ENCODE data around the gene GALNT7. TPM values are rescaled to one million over a fixed set of nuclear protein-coding genes. Genes with fewer than 3 reads are reported as not detected.

GALNT7 gene
- total RNA-seq, 2 experiments from 2014 or later, result 15.9 to 16.2 TPM

DNA sequence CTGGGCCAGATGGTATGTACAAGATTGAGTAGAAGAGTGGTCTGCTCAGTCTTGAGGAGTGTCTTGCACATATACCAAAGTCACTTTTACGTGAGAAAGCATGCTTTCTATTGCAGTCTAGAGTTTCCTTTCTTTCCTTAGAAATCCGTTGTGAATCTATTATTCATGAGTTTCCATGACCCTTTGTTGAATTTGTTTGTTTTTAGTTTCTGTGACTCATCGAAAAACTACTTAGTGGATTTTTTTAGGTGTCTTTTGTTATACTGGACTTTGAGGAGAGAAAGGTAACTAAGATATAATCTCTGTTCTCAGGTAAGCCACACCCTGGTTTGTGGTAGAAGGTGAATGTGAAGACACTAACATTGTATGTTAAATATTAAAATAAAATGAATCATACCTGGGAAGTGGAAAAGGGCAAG lies 23.0 kb downstream of the GALNT7 start:
- no peaks in the 10 kb centered on the region for H3K27me3 Mint-ChIP-seq
- H3K4me1 Mint-ChIP-seq, result peaks cover 7% of the 10 kb centered on the region
- no peak for ATAC-seq (ENCODE audit: low read depth)
- H3K4me3 Mint-ChIP-seq, result no peak overlapping the region
- no peak overlapping the region for H3K27ac Mint-ChIP-seq
- DNase-seq, result no peak
- no peaks in the 10 kb centered on the region for H3K9me3 Mint-ChIP-seq
- POLR2A ChIA-PET, result no interaction called here
- peaks cover 3% of the 10 kb centered on the region for H3K36me3 Mint-ChIP-seq

DNA sequence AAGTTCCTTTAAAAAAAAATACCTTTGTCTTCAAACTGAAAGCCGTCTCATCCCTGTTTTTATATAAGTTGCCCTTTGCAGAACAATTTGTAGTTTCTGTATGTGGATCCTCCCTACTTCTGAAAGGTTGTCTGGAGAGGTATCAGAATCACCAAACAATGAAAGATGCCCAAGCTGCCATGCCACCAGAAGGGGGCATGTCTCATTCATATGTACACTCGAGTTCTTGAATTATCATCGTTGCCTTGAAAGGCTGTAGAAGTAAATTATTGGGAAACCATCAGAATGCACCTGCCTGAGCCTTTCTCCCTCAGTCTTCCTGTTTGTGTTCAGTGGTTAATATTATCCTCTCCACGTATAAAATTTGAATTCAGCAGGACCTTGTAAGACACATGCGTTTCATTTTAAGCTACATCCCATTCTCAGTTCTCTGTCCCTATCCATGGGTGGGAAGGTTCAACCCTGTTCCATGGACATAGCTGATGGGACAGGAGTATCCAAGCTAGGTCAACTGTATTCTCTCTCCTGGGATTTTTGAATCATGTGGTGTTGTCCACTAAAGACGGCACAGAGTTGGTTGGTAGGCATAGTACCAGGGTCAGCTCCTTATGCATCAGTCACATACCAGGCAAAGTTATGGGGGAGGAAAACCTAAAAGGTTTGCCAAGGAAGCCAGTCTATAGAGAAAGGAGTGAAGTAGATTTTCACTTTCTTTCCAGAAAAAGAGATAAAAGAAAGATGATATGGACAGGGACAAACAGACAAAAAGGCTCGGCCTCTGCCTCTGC lies 24.0 kb downstream of the GALNT7 start:
- H3K4me3 Mint-ChIP-seq, result no peak overlapping the region
- H3K36me3 Mint-ChIP-seq, result peaks cover 4% of the 10 kb centered on the region
- no peak for ATAC-seq (ENCODE audit: low read depth)
- peaks cover 1% of the 10 kb centered on the region for H3K9me3 Mint-ChIP-seq
- no peak for DNase-seq
- H3K27me3 Mint-ChIP-seq, result no peaks in the 10 kb centered on the region
- H3K27ac Mint-ChIP-seq, result no peak overlapping the region
- POLR2A ChIA-PET, result no interaction called here
- H3K4me1 Mint-ChIP-seq, result peaks cover 7% of the 10 kb centered on the region

- peaks cover 2% of the 10 kb centered on the region for H3K36me3 Mint-ChIP-seq
- H3K4me1 Mint-ChIP-seq, result peaks cover 7% of the 10 kb centered on the region
- POLR2A ChIA-PET, result no interaction called here
- H3K27me3 Mint-ChIP-seq, result no peaks in the 10 kb centered on the region
- no peak overlapping the region for H3K4me3 Mint-ChIP-seq
- no peak overlapping the region for H3K27ac Mint-ChIP-seq
- H3K9me3 Mint-ChIP-seq, result peaks cover 1% of the 10 kb centered on the region
- ATAC-seq (ENCODE audit: low read depth) (no peak), DNase-seq (no peak)
These were observed 25.5 kb downstream of the GALNT7 start for GRCh38 chr4:173194157-173194556.

DNA sequence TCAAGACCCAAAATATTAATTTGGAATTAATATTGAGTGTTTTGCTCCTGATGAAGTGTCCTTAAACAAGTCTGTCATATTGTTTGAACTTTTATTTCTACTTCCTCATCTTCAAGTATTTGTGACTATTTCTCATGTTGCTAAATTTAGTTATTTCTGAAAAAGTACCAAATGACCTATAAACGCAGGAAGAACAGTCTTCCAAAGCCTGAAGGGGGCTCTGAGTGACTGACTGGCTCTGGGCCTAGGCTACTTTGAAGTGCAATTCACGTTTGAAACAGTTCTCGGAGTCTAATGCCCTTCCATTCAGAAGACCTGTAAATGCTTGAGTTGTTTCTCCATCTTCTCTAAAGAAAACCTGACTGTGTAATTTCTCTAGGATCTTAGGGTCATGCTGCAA lies 26.5 kb downstream of the GALNT7 start:
- POLR2A ChIA-PET, result no interaction called here
- no peak for ATAC-seq (ENCODE audit: low read depth)
- Mint-ChIP-seq H3K36me3 (peaks cover 2% of the 10 kb centered on the region), H3K27me3 (no peaks in the 10 kb centered on the region), H3K4me1 (peaks cover 7% of the 10 kb centered on the region), H3K9me3 (peaks cover 1% of the 10 kb centered on the region), H3K27ac (no peak overlapping the region), H3K4me3 (no peak overlapping the region)
- DNase-seq, result no peak

- Mint-ChIP-seq H3K4me1 (no peaks in the 10 kb centered on the region), H3K27ac (no peak overlapping the region), H3K27me3 (no peaks in the 10 kb centered on the region), H3K4me3 (no peak overlapping the region), H3K9me3 (peaks cover 6% of the 10 kb centered on the region), H3K36me3 (peaks cover 13% of the 10 kb centered on the region)
- DNase-seq (no peak), ATAC-seq (ENCODE audit: low read depth) (no peak)
- POLR2A ChIA-PET, result no interaction called here
These were observed 30.9 kb downstream of the GALNT7 start for GRCh38 chr4:173199553-173199952.

GRCh38 chr4:173200103-173200884 lies 31.7 kb downstream of the GALNT7 start:
- DNase-seq (no peak), ATAC-seq (ENCODE audit: low read depth) (no peak)
- Mint-ChIP-seq H3K36me3 (peaks cover 19% of the 10 kb centered on the region), H3K27me3 (no peaks in the 10 kb centered on the region), H3K9me3 (peaks cover 6% of the 10 kb centered on the region), H3K4me3 (no peak overlapping the region), H3K4me1 (no peaks in the 10 kb centered on the region), H3K27ac (no peak overlapping the region)
- POLR2A ChIA-PET, result no interaction called here

DNA sequence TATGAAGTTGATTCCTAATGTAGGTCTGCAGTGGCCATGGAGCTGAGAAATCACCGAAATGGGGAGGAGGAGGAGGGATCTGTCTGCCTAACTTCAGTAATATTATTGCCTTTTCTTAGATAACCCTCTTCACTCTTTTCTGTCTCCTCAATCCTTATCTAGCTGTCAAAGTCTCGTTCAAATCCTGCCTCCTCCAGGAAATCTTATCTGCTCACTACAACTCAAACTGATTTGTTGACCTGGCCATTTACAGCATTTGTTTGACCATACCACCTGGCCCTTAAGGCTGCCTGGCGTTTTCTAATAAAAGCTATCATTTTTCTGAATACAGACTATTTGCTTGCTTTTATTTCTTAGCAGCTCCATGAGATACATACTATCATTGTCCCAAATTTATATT lies 33.8 kb downstream of the GALNT7 start:
- POLR2A ChIA-PET, result no interaction called here
- Mint-ChIP-seq H3K36me3 (peaks cover 22% of the 10 kb centered on the region), H3K27me3 (no peaks in the 10 kb centered on the region), H3K4me3 (no peak overlapping the region), H3K27ac (no peak overlapping the region), H3K4me1 (no peaks in the 10 kb centered on the region), H3K9me3 (peaks cover 6% of the 10 kb centered on the region)
- no peak for DNase-seq
- no peak for ATAC-seq (ENCODE audit: low read depth)

DNA sequence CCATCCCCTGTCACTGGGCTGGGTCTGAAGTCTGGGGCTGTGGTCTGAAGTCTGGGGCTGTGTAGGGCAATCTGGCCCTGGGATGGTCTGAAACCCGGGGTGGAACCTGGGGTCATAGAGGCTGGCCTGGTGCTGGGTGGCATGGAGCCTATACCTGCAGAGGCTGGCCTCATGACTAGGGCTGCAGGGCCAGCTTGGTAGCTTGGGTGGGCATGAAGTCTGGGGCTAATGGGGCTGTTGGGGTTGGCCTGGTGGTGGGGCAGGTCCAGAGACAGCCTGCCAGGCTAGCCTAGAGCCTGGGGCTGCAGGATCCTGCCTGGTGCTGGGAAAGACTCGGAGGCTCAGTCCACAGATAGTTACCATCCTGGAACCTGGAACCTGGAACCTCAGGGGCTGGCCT lies 37.0 kb downstream of the GALNT7 start:
- no peak overlapping the region for H3K27ac Mint-ChIP-seq
- POLR2A ChIA-PET, result no interaction called here
- H3K9me3 Mint-ChIP-seq, result peaks cover 5% of the 10 kb centered on the region
- no peak overlapping the region for H3K4me3 Mint-ChIP-seq
- DNase-seq (no peak), ATAC-seq (ENCODE audit: low read depth) (no peak)
- H3K4me1 Mint-ChIP-seq, result peaks cover 2% of the 10 kb centered on the region
- H3K36me3 Mint-ChIP-seq, result peaks cover 25% of the 10 kb centered on the region
- H3K27me3 Mint-ChIP-seq, result no peaks in the 10 kb centered on the region

GRCh38 chr4:173208420-173208819 lies 39.8 kb downstream of the GALNT7 start:
- ATAC-seq (ENCODE audit: low read depth) (no peak), DNase-seq (no peak)
- Mint-ChIP-seq H3K36me3 (peaks cover 23% of the 10 kb centered on the region), H3K4me3 (no peak overlapping the region), H3K9me3 (peaks cover 5% of the 10 kb centered on the region), H3K4me1 (peaks cover 7% of the 10 kb centered on the region), H3K27me3 (no peaks in the 10 kb centered on the region), H3K27ac (no peak overlapping the region)
- POLR2A ChIA-PET, result no interaction called here

- ATAC-seq (ENCODE audit: low read depth) (no peak), DNase-seq (no peak)
- Mint-ChIP-seq H3K27ac (no peak overlapping the region), H3K9me3 (no peaks in the 10 kb centered on the region), H3K36me3 (peaks cover 5% of the 10 kb centered on the region), H3K27me3 (no peaks in the 10 kb centered on the region), H3K4me3 (no peak overlapping the region), H3K4me1 (peaks cover 7% of the 10 kb centered on the region)
- POLR2A ChIA-PET, result no interaction called here
These were observed 42.6 kb downstream of the GALNT7 start for GRCh38 chr4:173211222-173211621.

- no peak overlapping the region for H3K4me3 Mint-ChIP-seq
- H3K4me1 Mint-ChIP-seq, result peaks cover 7% of the 10 kb centered on the region
- no peaks in the 10 kb centered on the region for H3K27me3 Mint-ChIP-seq
- H3K27ac Mint-ChIP-seq, result no peak overlapping the region
- POLR2A ChIA-PET, result no interaction called here
- DNase-seq (no peak), ATAC-seq (ENCODE audit: low read depth) (no peak)
- peaks cover 5% of the 10 kb centered on the region for H3K36me3 Mint-ChIP-seq
- no peaks in the 10 kb centered on the region for H3K9me3 Mint-ChIP-seq
These were observed 43.2 kb downstream of the GALNT7 start for GRCh38 chr4:173211838-173212237.

- no peak for ATAC-seq (ENCODE audit: low read depth)
- H3K27ac Mint-ChIP-seq, result no peak overlapping the region
- no peak overlapping the region for H3K4me3 Mint-ChIP-seq
- H3K36me3 Mint-ChIP-seq, result peaks cover 5% of the 10 kb centered on the region
- H3K9me3 Mint-ChIP-seq, result no peaks in the 10 kb centered on the region
- peaks cover 7% of the 10 kb centered on the region for H3K4me1 Mint-ChIP-seq
- POLR2A ChIA-PET, result interaction anchor here (0.6 kb wide), 1 partner anchor 157 kb away, joined by 3 read pairs; no protein-coding TSS in a partner anchor
- DNase-seq, result no peak
- H3K27me3 Mint-ChIP-seq, result no peaks in the 10 kb centered on the region
These were observed 43.8 kb downstream of the GALNT7 start for GRCh38 chr4:173212379-173212778.

DNA sequence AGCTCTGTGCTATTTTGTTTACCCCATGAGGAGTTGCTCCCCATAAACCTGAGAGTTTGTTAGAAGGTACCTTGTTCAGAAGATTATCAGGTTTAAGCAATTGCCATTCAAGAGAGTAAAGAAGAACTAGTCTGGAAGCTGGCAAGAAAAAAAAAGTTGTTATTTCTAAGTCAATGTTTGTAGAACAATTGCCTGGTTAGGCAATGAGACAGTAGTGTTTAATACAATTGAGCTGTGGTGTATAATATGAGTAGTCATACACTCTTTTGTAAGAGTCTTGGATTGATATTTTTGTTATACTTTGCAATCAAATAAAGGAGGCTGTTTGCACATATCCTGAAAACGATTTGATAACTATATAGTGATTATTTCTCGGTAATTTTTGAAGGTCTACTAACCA lies 44.7 kb downstream of the GALNT7 start:
- peaks cover 10% of the 10 kb centered on the region for H3K4me1 Mint-ChIP-seq
- no peak overlapping the region for H3K27ac Mint-ChIP-seq
- H3K9me3 Mint-ChIP-seq, result no peaks in the 10 kb centered on the region
- no peak for DNase-seq
- POLR2A ChIA-PET, result no interaction called here
- no peak overlapping the region for H3K4me3 Mint-ChIP-seq
- peaks cover 5% of the 10 kb centered on the region for H3K36me3 Mint-ChIP-seq
- no peaks in the 10 kb centered on the region for H3K27me3 Mint-ChIP-seq
- no peak for ATAC-seq (ENCODE audit: low read depth)

- no peak overlapping the region for H3K27ac Mint-ChIP-seq
- POLR2A ChIA-PET, result no interaction called here
- H3K9me3 Mint-ChIP-seq, result peaks cover 1% of the 10 kb centered on the region
- H3K4me3 Mint-ChIP-seq, result no peak overlapping the region
- no peak for ATAC-seq (ENCODE audit: low read depth)
- peaks cover 5% of the 10 kb centered on the region for H3K36me3 Mint-ChIP-seq
- peaks cover 17% of the 10 kb centered on the region for H3K4me1 Mint-ChIP-seq
- no peaks in the 10 kb centered on the region for H3K27me3 Mint-ChIP-seq
- no peak for DNase-seq
These were observed 45.6 kb downstream of the GALNT7 start for GRCh38 chr4:173214231-173214630.
